Measurements from ENCODE around the gene MAT2B.

DNA sequence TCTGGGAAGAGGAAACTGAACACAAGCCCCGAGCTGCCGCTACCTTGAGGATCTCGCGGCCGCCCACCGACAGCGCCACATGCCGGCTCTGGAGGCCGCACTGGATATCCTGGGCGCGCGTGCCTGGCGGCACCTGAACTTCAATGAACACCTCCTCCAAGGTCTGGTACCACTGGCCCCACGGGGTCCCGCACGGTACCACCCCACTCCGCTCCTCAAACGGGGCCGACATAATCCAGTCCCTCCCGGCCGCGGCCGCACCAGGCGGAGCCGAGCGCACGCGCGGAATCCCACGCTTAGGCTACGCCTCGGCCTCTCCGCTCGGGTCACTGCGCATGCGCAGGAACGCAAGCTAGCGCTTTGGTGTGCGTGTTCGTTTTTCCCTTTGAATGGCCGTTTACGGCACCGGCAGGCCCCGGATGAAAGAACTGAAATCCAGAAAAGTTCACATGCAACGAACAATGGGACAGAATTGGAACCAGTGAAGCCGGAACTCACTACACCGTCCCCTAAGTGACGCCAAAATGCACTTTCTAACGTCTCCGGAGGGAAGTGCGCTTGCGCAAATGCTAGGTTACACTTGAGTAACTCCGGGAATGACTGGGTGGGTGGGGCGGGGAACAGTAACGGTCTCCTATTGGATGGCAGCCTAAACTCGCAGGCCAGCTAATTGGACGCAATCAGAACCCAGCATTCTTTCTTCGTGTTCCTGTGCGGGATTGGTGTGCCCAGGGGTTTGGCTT, 45.4 kb upstream of the MAT2B start, which contains the start of gene NUDCD2:
- TF ChIP-seq CTCF (IDR thresholded peaks at IDR 0.05) (peak in 3 of 4 donors; percentile 20 to 38 (median 35)), POLR2A (IDR thresholded peaks at IDR 0.05) (peak; percentile 82)
